ENCODE measurements around the gene RNF224.

Gene RNF224

DNA sequence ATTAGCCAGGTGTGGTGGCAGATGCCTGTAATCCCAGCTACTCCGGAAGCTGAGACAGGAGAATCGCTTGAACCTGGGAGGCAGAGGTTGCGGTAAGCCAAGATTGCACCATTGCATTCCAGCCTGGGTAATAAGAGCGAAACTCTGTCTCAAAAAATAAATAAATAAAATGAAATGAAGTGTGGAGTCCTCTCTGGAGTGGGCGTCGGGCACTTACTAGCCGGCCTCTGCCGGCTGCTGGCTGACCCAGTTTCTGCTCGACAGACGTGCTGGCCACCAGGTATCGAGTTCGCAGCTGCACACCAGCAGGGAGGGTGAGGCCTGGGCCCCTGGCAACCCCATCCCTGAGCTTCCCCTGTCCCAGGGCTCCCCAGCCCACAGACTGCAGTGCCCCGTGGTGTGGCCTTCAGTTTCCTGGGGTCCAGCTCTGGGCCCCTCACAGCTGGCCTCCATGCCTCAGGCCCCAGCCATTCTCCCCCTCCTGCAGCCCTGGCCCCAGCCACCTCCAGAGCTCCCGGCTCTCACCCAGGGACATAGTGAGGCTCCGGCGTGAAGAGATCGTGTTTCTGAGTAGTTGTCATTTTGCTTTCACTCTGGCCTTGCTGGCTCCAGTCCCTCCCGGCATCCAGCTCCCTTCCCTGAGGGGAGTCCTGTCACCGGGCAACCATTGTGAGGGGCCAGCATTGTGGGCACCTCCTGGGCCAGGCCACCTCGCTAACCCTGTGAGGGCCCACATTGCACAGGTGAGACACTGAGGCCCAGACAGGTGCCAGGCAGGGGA lies 20.0 kb downstream of the RNF224 start:
- H3K4me3 ChIP-seq (replicated peaks; ENCODE audit: low read depth, low read length), result no peak overlapping the region
- DNase-seq (ENCODE audit: extremely low read depth, low read depth), result no peak
- TF ChIP-seq, protein P1, sequence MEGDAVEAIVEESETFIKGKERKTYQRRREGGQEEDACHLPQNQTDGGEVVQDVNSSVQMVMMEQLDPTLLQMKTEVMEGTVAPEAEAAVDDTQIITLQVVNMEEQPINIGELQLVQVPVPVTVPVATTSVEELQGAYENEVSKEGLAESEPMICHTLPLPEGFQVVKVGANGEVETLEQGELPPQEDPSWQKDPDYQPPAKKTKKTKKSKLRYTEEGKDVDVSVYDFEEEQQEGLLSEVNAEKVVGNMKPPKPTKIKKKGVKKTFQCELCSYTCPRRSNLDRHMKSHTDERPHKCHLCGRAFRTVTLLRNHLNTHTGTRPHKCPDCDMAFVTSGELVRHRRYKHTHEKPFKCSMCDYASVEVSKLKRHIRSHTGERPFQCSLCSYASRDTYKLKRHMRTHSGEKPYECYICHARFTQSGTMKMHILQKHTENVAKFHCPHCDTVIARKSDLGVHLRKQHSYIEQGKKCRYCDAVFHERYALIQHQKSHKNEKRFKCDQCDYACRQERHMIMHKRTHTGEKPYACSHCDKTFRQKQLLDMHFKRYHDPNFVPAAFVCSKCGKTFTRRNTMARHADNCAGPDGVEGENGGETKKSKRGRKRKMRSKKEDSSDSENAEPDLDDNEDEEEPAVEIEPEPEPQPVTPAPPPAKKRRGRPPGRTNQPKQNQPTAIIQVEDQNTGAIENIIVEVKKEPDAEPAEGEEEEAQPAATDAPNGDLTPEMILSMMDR (IDR thresholded peaks at IDR 0.05; ENCODE audit: low read depth, low read length, missing control alignments), result no peak

DNA sequence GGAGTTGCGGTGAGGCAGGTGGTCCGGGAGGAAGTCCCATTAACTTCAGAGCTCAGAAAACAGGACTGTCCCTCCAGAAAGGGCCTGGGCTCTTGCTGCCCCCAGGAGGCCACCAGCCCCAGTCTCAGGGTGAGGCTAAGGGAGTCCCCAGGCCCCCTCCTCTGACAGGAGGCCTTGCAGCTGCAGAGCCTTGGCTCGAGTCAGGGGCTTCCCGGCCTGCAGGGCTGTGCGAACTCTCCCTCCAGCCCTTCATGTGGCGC lies 20.5 kb downstream of the RNF224 start:
- H3K4me3 ChIP-seq (replicated peaks; ENCODE audit: low read depth, low read length), result no peak overlapping the region
- TF ChIP-seq, protein P1 (IDR thresholded peaks at IDR 0.05; ENCODE audit: low read depth, low read length, missing control alignments), result no peak
- DNase-seq (ENCODE audit: extremely low read depth, low read depth), result no peak

DNA sequence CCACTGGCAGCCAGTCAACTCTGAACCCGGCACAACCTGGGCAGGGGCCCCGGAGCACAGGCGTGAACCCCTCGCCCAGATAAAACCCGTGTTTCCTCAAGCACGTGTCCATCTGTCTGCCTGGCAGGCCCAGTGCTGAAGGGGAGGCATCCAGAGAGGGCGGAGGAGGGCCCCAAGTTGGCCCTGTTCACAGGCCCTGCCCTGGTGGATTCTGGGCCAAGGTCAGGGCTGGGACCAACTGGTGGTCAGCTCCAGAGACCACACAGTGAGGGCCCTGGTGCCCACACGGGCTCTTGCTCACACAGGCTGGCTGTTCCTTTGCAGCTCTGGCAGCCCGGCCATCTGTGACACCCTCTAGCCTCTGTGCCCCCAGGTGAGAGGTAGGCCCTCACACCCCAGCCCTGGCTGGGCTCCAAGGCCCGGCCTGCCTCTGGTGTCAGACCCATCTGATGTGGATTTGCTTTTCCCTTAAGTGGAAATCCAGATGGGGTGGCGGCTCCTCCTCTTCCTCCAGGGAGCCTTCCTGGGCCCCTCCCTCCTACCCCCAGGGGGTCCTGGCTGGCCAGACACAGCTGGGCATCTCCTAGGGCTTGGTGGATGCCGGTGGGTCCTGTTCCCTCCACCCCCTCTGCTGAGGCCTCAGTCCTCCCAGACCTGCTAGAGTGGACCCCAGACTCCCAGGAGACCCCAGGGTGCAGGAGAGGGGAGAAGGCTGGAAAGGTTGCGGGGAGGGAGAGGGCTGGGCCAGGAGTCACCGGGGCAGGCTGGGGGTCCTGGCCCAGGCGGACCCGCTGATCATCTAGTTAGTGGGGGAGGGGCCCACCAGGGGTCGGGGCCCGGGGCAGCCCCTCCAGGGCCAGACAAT lies 23.3 kb downstream of the RNF224 start:
- DNase-seq (ENCODE audit: extremely low read depth, low read depth), result no peak
- TF ChIP-seq, protein P1 (IDR thresholded peaks at IDR 0.05; ENCODE audit: low read depth, low read length, missing control alignments), result no peak
- no peak overlapping the region for H3K4me3 ChIP-seq (replicated peaks; ENCODE audit: low read depth, low read length)

DNA sequence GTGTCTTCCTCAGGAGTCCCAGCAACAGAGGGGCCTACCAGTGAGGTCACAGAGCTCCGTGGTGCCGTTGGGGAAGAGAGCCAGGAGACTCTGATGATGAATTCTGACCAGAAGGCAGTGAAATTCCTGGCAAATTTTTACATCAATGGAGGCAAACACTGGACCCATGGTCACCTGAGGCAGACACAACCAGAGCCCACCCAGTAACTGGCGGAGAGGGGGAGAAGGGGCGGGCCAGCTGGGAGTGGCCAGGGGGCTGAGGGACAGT lies 23.8 kb downstream of the RNF224 start, which contains the start of gene STPG3:
TSS of gene STPG3 (plus strand) at position 93 of the 268 bp plus-strand sequence. CDS start at position 94, 1 bp downstream.
- H3K4me3 ChIP-seq (replicated peaks; ENCODE audit: low read depth, low read length), result no peak within 1 kb of the TSS
- TF ChIP-seq, protein P1 (IDR thresholded peaks at IDR 0.05; ENCODE audit: low read depth, low read length, missing control alignments), result no peak
- DNase-seq (ENCODE audit: extremely low read depth, low read depth), result no peak

DNA sequence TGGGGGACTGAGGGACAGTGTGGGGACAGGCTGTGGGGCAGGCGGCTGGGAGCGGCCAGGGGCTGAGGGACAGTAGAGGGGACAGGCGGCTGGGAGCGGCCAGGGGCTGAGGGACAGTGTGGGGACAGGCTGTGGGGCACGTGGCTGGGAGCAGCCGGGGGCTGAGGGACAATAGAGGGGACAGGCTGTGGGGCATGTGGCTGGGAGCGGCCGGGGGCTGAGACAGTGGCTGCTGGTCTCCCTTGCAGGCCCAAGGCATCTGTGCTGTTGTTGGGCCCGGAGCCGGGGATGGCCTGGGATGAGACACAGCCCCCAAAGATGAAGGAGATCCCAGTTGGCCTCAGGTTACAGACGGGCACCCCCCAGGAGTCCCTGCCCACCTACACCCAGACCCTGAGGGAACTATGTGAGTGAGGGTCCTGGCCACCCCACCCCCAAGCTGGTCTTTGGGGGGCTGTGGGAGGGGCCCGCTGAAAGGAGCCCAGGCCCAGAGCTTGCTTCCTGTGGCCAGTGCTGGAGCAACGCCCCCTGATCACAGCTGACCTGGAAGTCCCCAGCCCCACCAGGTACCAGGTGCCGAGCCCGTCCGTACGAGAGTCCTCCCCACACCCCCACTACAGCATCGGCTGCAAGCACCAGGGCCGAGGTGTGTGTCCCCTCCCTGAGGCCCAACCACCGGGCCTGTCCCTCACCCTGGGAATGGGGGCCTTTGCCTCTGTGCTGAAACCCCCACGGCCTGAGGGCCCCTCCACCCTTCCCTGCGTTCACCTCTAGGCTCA lies 24.4 kb downstream of the RNF224 start:
- TF ChIP-seq, protein P1 (IDR thresholded peaks at IDR 0.05; ENCODE audit: low read depth, low read length, missing control alignments), result no peak
- no peak overlapping the region for H3K4me3 ChIP-seq (replicated peaks; ENCODE audit: low read depth, low read length)

DNA sequence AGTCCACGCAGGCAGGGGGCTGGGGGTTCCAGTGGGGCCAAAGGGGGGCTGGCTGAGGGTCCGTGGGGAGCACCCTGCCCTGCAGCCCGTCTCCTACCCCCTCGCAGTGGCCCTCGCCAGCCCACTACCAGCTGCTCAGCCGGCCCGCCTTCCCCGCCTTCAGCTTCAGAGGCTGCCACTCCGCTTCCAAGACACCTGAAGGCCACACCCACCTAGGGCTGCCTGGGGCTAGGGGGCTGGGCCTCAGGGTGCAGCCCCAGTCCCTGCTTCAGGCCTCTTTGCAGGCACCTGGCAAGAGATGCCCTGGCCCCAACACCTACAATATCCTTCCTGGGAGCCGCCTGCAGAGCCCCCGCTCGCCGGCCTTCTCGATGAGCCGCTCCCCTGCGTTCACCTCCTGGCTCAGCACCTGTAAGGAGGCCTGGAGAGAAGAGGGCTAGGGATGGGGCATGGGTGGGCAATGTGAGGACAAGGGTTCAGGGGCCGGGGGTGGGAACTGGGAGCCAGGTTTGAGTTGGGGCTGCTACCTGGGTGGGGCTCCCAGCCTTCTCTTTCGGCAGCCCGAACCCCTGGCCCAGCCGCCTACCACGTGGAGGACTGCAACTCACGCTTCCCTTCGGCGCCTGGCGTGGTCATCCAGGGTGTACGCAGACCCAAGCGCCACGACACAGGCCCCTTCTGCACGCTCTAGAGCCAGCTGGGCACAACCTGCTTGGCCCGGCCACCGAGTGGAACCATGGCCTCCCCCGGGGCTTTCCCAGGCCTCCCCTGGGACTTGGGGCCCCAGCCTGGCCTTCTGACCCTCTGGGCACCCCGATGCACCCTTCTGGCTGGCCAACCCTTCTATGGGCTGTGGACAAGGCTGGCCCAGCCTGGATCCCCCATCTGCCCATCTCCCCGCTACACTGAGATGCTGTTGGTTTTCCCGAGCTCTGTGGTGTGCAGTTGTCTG lies 25.5 kb downstream of the RNF224 start:
- TF ChIP-seq, protein P1 (IDR thresholded peaks at IDR 0.05; ENCODE audit: low read depth, low read length, missing control alignments), result no peak
- no peak for DNase-seq (ENCODE audit: extremely low read depth, low read depth)
- no peak overlapping the region for H3K4me3 ChIP-seq (replicated peaks; ENCODE audit: low read depth, low read length)

More for the DNA sequence above, 24.4 kb downstream of the RNF224 start:
- no peak for DNase-seq (ENCODE audit: extremely low read depth, low read depth)

Data from HFF-Myc (cell line).